Mucosa of rectum (tissue), 2 donors: ENCODE measurements around the gene ANAPC13.
A peak's percentile ranks its signal among the peaks of the same experiment; 100 is the strongest.

ENCODE experiments used
- H3K27ac ChIP-seq, 2 donors: one replicate each; pipeline ENCODE4 v1.7.0; 2013; ENCODE audit warnings: inconsistent platforms in 2 of 2, low read depth in 2 of 2, low read length in 2 of 2
- H3K27me3 ChIP-seq, 2 donors: one replicate each; pipeline ENCODE4 v1.7.0; 2013; ENCODE audit warnings: low read length in 2 of 2; ENCODE audit not compliant: control insufficient read depth in 2 of 2, insufficient read depth in 2 of 2
- H3K36me3 ChIP-seq, 2 donors: one replicate each; pipeline ENCODE4 v1.7.0; 2013; ENCODE audit warnings: low read length in 2 of 2; ENCODE audit not compliant: control insufficient read depth in 2 of 2, insufficient read depth in 2 of 2
- H3K4me1 ChIP-seq, 2 donors: one replicate each; pipeline ENCODE4 v1.7.0; 2013; ENCODE audit warnings: low read length in 2 of 2, mild to moderate bottlenecking in 1 of 2; ENCODE audit not compliant: control insufficient read depth in 2 of 2, insufficient read depth in 2 of 2
- H3K4me3 ChIP-seq, 2 donors: one replicate each; pipeline ENCODE4 v1.7.0; 2013; ENCODE audit warnings: low read length in 2 of 2
- H3K9ac ChIP-seq, 2 donors: one replicate each; pipeline ENCODE4 v1.7.0; 2013; ENCODE audit warnings: low read length in 2 of 2, low read depth in 1 of 2, mild to moderate bottlenecking in 1 of 2
- H3K9me3 ChIP-seq, 2 donors: one replicate each; pipeline ENCODE4 v1.7.0; 2013; ENCODE audit warnings: low read length in 2 of 2; ENCODE audit not compliant: control insufficient read depth in 2 of 2
- donor health status: healthy.
- donor health status: Normal muscosa, but diverticular disease.

ANAPC13 gene

DNA sequence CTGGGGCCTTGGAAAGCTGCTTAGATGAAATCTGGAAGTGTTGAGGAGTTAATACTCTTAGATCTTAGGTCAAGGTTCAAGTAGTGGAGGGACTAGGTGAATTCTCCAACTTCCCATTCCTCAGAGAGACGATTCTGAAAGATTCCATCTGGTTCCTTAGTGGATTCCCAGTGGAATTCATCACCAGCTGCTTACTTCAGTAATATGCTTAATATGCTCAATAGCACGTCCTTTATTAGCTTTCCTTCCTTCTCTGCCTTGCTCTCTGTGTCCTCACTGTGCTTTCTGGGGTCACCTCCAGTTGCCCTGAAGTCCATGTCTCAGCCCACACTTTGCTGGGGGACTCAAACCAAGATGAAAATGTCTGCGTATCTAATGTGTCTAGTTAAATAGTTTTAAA lies 31.1 kb upstream of the ANAPC13 start:
- Histone ChIP-seq H3K4me3 (no peak overlapping the region), H3K27ac (no peak overlapping the region), H3K4me1 (no peaks in the 10 kb centered on the region), H3K27me3 (no peaks in the 10 kb centered on the region), H3K9me3 (no peaks in the 10 kb centered on the region), H3K9ac (no peak overlapping the region), H3K36me3 (peaks cover under 1 to 5% of the 10 kb centered on the region in 2 donors)

DNA sequence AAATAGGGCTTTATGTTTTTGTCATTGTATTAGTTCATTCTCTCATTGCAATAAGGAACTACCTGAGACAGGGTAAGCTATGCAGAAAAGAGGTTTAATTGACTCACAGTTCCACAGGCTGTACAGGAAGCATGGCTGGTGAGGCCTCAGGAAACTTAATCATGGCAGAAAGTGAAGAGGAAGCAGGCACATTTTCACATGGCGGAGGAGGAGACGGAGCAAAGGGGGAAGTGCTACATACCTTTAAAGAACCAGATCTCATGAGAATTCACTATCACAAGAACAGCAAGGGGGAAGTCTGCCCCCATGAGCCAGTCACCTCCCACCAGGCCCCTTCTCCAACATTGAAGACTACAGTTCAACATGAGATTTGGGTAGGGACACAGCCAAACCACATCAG lies 25.7 kb upstream of the ANAPC13 start:
- Histone ChIP-seq H3K27me3 (no peaks in the 10 kb centered on the region), H3K4me3 (no peak overlapping the region), H3K9me3 (no peaks in the 10 kb centered on the region), H3K4me1 (no peaks in the 10 kb centered on the region), H3K27ac (no peak overlapping the region), H3K9ac (no peak overlapping the region), H3K36me3 (peaks cover 7 to 22% of the 10 kb centered on the region in 2 donors)

DNA sequence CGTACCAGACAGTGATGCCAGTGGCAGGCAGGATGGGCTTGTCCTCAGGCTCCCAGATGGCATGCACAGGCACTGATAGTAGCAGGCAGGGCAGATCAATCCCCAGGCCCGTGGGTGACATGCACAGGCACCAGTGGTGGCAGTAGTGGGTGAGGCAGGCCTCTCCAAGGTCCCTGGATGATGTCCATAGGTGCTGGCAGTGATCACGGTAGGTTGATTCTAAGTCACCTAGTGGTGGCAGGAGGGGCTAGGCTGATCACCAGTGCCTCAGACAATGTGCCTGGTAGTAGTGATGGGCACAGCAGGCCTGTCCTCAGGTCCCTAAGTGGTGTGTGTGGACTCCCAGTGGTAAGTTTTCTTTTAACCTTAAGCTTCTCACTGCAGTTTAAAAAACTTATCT lies 19.7 kb upstream of the ANAPC13 start:
- H3K36me3 ChIP-seq = peaks cover under 1 to 10% of the 10 kb centered on the region in 2 donors
- H3K27ac ChIP-seq = no peak overlapping the region
- H3K9me3 ChIP-seq = no peaks in the 10 kb centered on the region
- H3K4me1 ChIP-seq = no peaks in the 10 kb centered on the region
- no peak overlapping the region for H3K9ac ChIP-seq
- no peak overlapping the region for H3K4me3 ChIP-seq
- H3K27me3 ChIP-seq = no peaks in the 10 kb centered on the region

DNA sequence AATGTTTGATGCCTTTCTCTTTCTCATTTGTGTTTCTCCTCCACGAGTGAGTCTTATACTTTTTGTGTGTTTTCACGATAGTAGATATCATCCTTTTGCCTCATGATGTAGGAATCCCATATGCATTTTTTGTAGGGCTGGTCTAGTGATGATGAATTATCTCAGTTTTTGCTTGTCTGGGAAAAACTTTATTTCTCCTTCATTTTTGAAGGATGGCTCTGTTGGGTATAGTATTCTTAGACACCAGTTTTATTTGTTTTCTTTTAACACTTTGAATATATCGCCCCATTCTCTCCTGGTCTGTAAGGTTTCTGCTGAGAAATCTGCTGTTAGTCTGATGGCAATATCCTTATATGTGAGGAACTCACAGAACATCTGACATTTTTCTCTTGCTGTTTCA lies 18.3 kb upstream of the ANAPC13 start:
- Histone ChIP-seq H3K4me1 (no peaks in the 10 kb centered on the region), H3K27me3 (no peaks in the 10 kb centered on the region), H3K27ac (no peak overlapping the region), H3K4me3 (no peak overlapping the region), H3K9ac (no peak overlapping the region), H3K36me3 (peaks cover 0 to 6% of the 10 kb centered on the region in 2 donors), H3K9me3 (no peaks in the 10 kb centered on the region)

DNA sequence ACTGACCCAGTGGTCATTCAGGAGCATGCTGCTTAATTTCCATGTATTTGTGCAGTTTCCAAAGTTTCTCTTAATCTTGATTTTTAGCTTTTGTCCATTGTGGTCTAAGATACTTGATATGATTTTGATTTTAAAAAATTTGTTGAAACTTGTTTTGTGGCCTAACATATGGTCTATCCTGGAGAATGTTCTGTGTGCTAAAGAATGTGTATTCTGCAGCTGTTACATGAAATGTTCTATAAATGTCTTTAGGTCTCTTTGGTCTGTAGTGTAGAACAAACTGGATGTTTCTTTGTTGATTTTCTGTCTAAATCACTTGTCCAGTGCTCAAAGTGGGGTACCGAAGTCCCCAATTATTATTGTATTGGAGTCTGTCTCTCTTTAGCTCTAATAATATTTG lies 17.5 kb upstream of the ANAPC13 start:
- no peaks in the 10 kb centered on the region for H3K27me3 ChIP-seq
- H3K9me3 ChIP-seq = no peaks in the 10 kb centered on the region
- H3K36me3 ChIP-seq = peaks cover 0 to 6% of the 10 kb centered on the region in 2 donors
- no peaks in the 10 kb centered on the region for H3K4me1 ChIP-seq
- H3K4me3 ChIP-seq = no peak overlapping the region
- H3K27ac ChIP-seq = no peak overlapping the region
- no peak overlapping the region for H3K9ac ChIP-seq

DNA sequence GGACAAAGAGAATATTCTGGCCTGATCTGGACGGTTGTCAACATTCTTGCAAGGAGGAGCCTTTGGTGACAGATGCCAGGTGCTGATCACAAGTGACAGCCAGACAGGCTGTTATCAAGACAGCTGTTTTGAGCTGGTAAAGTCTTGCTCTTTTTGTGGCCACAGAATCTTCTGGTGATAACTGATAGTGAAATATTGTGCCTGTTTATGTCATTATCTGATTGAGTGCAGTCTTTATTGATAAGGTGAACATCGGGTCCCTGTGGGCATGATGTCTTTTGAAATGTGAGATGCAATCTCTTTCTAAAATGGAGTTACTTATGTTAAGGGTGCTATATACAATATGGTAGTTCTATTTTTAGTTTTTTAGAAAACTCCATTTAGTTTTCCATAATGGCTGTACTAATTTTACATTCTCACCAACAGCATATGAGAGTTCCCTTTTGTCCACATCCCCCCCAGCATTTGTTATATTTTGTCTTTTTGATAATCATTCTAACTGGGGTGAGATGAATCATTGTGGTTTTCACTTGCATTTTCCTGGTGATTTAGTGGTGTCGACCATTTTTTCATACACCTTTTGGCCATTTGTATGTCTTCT lies 10.8 kb upstream of the ANAPC13 start:
- peaks cover 2 to 7% of the 10 kb centered on the region in 2 donors for H3K36me3 ChIP-seq
- no peak overlapping the region for H3K4me3 ChIP-seq
- no peaks in the 10 kb centered on the region for H3K4me1 ChIP-seq
- no peaks in the 10 kb centered on the region for H3K9me3 ChIP-seq
- H3K27me3 ChIP-seq = no peaks in the 10 kb centered on the region
- no peak overlapping the region for H3K9ac ChIP-seq
- H3K27ac ChIP-seq = no peak overlapping the region

DNA sequence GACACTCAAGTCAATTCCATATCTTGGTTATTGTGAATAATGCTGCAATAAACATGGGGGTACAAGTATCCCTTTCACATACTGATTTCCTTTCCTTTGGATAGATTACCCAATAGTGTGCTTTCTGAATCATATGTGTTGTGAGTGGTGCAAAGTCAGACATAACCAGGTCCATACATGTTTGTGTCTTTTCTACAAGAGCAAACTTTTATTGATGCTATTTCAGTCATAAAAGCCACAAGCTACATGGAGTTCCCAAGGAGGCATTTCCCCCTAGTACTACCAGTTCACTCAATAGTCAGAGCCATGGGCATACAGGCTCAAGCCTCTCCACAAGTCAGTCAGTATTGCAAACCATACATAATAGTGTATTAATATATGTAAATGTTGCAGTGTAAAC lies 10.2 kb upstream of the ANAPC13 start:
- Histone ChIP-seq H3K36me3 (peaks cover 2 to 7% of the 10 kb centered on the region in 2 donors), H3K27ac (no peak overlapping the region), H3K9me3 (no peaks in the 10 kb centered on the region), H3K27me3 (no peaks in the 10 kb centered on the region), H3K4me1 (no peaks in the 10 kb centered on the region), H3K4me3 (no peak overlapping the region), H3K9ac (no peak overlapping the region)

DNA sequence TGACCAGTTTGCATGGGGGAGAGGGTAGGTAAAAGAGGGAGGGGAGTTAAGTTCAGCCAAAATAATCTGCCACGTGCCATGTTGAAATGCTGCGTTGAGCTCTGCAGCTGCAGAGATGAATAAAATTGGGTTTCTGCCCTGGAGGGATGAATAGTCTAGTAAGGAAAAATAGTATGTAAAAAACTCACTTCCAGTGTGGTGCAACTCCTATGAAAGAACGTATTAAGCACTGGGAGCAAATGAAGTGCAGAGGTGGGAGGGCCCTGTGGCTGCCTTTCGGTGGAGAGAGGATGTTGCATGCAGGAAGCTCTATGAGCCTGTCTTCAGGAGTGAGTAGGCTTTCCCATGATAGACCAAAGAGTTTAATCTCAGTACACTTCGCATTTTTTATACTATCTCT lies 8.7 kb upstream of the ANAPC13 start:
- Histone ChIP-seq H3K27me3 (no peaks in the 10 kb centered on the region), H3K4me1 (no peaks in the 10 kb centered on the region), H3K27ac (no peak overlapping the region), H3K9me3 (no peaks in the 10 kb centered on the region), H3K4me3 (no peak overlapping the region), H3K9ac (no peak overlapping the region), H3K36me3 (peaks cover 2 to 7% of the 10 kb centered on the region in 2 donors)

DNA sequence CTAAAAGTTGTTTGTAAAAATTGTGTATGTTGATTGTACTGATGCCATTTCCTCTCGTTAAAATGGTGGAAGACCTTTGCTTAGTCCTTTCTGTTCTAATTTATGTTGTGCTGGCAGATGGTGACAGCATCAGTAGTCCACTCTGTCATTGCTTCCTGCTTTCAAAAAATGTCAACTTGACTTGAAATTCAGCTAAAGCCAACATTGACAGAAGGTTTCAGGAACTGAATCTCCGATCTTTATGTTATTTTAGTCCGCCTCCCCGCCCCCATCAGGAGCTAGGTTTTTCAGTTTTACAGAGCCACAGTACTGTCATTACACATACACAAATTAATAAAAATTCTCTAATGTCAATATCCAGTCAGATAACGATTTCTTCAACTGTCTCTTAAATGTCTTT lies 1.6 kb upstream of the ANAPC13 start:
- Histone ChIP-seq H3K9me3 (no peaks in the 10 kb centered on the region), H3K4me1 (peaks cover 7 to 17% of the 10 kb centered on the region in 2 donors), H3K9ac (peak overlapping the region; percentile 89 to 99), H3K36me3 (peaks cover 7% of the 10 kb centered on the region in 2 donors), H3K27me3 (no peaks in the 10 kb centered on the region), H3K4me3 (peak overlapping the region; percentile 88 to 98), H3K27ac (no peak overlapping the region)

DNA sequence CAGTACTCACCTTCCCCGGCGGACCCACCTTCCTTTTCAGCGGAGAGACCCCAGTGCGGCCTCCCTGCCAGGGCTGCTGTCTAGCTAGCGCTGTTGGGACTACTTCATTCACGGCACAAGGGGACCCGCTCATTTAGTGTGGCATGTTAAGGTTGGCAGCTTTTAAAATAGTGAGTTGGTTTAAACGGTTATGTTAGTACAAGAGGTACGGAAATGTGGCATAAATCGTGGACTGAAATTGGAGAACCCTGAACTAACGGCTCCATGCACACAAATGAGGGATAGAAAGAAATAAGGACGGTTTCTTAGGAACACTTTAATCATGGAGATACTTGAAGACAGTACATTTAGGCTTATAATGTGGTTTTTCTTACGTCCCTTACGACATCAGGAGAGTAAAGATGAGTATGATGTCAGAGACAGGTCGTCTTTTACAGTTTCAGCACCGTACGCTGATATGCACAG lies 824 bp upstream of the ANAPC13 start:
- Histone ChIP-seq H3K9ac (peak overlapping the region; percentile 89 to 99), H3K27me3 (no peaks in the 10 kb centered on the region), H3K9me3 (no peaks in the 10 kb centered on the region), H3K27ac (peak overlapping the region; percentile 94 to 96), H3K4me1 (peaks cover 7 to 17% of the 10 kb centered on the region in 2 donors), H3K4me3 (peak overlapping the region; percentile 88 to 98), H3K36me3 (peaks cover 11 to 14% of the 10 kb centered on the region in 2 donors)
